ENCODE results near the gene PDXP. TPM values are rescaled to one million over a fixed set of nuclear protein-coding genes. Genes with fewer than 3 reads are reported as not detected.

The PDXP gene
- total and polyA plus RNA-seq, 2 of the 13 experiments (the other 11 are each of a cell fraction or from before 2014, with no cell fraction given): 58.2 to 70.6 TPM

- 0 out of 2 replicates have a peak, but pooled peaks have one; percentile 38 for TF ChIP-seq ZBED4 (CRISPR knock-in tag; IDR thresholded peaks at IDR 0.05; ENCODE audit: borderline replicate concordance)
- no peak for TF ChIP-seq ZSCAN30 (CRISPR knock-in tag; IDR thresholded peaks at IDR 0.05)
- no peak for TF ChIP-seq NCOA2 (CRISPR knock-in tag; IDR thresholded peaks at IDR 0.05)
- TF ChIP-seq KMT2B (CRISPR knock-in tag; IDR thresholded peaks at IDR 0.05): 0 out of 2 replicates have a peak, but pooled peaks have one; percentile 32
- no peak for TF ChIP-seq ZBTB3 (CRISPR knock-in tag; IDR thresholded peaks at IDR 0.05; ENCODE audit: borderline replicate concordance, low read depth)
- TF ChIP-seq SMC3 (IDR thresholded peaks at IDR 0.05; ENCODE audit: low read length): peak; percentile 68
- TF ChIP-seq, protein P1, sequence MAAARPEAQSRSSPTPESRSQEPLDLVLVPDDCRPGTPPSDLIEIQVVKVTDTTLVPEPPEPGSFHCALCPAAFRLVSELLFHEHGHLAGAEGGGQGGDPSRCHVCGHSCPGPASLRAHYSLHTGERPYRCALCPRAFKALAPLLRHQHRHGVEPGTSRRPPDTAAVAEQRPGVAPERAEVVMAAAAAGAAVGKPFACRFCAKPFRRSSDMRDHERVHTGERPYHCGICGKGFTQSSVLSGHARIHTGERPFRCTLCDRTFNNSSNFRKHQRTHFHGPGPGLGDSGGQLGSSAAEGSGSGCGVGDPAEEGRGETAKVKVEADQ (CRISPR knock-in tag; IDR thresholded peaks at IDR 0.05; ENCODE audit: borderline replicate concordance): no peak
- TF ChIP-seq NR2F6 (IDR thresholded peaks at IDR 0.05): no peak
- 0 out of 2 replicates have a peak, but pooled peaks have one; percentile 24 for TF ChIP-seq NR2F6 (CRISPR knock-in tag; IDR thresholded peaks at IDR 0.05)
- no peak for TF ChIP-seq ZC3H13 (CRISPR knock-in tag; IDR thresholded peaks at IDR 0.05)
- TF ChIP-seq SIX1 (CRISPR knock-in tag; IDR thresholded peaks at IDR 0.05; ENCODE audit: borderline replicate concordance): 0 out of 2 replicates have a peak, but pooled peaks have one; percentile 19
- TF ChIP-seq SMYD3 (CRISPR knock-in tag; IDR thresholded peaks at IDR 0.05): no peak
- peak; percentile 73; the same call in 1 of the 2 replicates for TF ChIP-seq ERF (CRISPR knock-in tag; IDR thresholded peaks at IDR 0.05)
- TF ChIP-seq LCORL (IDR thresholded peaks at IDR 0.05): no peak
- TF ChIP-seq LCORL (CRISPR knock-in tag; IDR thresholded peaks at IDR 0.05): peak; percentile 71; the same call in 1 of the 2 replicates
- TF ChIP-seq ZNF180 (CRISPR knock-in tag; IDR thresholded peaks at IDR 0.05; ENCODE audit: borderline replicate concordance, low read depth): no peak
- TF ChIP-seq ZC3H4 (CRISPR knock-in tag; IDR thresholded peaks at IDR 0.05; ENCODE audit: borderline replicate concordance): no peak
- TF ChIP-seq, protein P2, sequence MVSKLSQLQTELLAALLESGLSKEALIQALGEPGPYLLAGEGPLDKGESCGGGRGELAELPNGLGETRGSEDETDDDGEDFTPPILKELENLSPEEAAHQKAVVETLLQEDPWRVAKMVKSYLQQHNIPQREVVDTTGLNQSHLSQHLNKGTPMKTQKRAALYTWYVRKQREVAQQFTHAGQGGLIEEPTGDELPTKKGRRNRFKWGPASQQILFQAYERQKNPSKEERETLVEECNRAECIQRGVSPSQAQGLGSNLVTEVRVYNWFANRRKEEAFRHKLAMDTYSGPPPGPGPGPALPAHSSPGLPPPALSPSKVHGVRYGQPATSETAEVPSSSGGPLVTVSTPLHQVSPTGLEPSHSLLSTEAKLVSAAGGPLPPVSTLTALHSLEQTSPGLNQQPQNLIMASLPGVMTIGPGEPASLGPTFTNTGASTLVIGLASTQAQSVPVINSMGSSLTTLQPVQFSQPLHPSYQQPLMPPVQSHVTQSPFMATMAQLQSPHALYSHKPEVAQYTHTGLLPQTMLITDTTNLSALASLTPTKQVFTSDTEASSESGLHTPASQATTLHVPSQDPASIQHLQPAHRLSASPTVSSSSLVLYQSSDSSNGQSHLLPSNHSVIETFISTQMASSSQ (IDR thresholded peaks at IDR 0.05; ENCODE audit: low read depth): no peak
- TF ChIP-seq, protein P2 (CRISPR knock-in tag; IDR thresholded peaks at IDR 0.05; ENCODE audit: borderline replicate concordance): no peak
- no peak for TF ChIP-seq ZNF773 (CRISPR knock-in tag; IDR thresholded peaks at IDR 0.05; ENCODE audit: borderline replicate concordance)
- peak; percentile 86; the same call in 1 of the 2 replicates for TF ChIP-seq ZMYM3 (CRISPR knock-in tag; IDR thresholded peaks at IDR 0.05)
- no peak for TF ChIP-seq CEBPB (IDR thresholded peaks at IDR 0.05; ENCODE audit: borderline replicate concordance, low read depth, low read length)
- TF ChIP-seq ZNF569 (CRISPR knock-in tag; IDR thresholded peaks at IDR 0.05; ENCODE audit: borderline replicate concordance): no peak
- TF ChIP-seq SP5 (CRISPR knock-in tag; IDR thresholded peaks at IDR 0.05; ENCODE audit: borderline replicate concordance, low read depth): peak; percentile 33; the same call in 1 of the 2 replicates
These were observed 23.1 kb downstream of the PDXP start (continued) for GRCh38 chr22:37681556-37682049.

All from HepG2 (cell line).